ENCODE measurements around the gene CD200.

The CD200 gene

DNA sequence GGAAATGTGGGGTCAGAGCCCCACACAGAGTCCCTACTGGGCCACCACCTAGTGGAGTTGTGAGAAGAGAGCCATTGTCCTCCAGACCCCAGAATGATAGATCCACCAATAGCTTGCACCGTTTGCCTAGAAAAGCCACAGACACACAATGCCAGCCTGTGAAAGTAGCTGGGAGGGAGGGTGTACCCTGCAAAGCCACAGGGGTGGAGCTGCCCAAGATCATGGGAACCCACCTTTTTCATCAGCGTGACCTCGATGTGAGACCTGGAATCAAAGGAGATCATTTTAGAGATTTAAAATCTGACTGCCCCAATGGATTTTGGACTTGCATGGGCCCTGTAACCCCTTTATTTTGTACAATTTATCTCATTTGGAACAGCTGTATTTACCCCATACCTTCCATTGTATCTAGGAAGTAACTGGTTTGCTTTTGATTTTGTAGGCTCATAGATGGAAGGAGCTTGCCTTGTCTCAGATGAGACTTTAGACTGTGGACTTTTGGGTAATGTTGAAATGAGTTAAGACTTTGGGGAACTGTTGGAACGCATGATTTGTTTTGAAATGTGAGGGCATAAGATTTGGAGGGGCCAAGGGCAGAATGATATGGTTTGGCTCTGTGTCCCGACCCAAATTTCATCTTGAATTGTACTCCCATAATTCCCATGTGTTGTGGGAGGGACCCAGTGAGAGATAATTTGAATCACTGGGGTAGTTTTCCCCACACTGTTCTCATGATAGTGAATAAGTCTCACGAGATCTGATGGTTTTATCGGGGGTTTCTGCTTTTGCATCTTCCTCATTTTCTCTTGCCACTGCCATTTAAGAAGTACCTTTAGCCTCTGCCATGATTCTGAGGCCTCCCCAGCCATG is 49.0 kb downstream of the CD200 start:
- no peaks in the 10 kb centered on the region for H4K20me1 ChIP-seq
- no peak overlapping the region for H3K9ac ChIP-seq
- H3K4me3 ChIP-seq = no peak overlapping the region
- no peak overlapping the region for H3K27ac ChIP-seq
- H3K4me1 ChIP-seq = peaks cover 53% of the 10 kb centered on the region
- H3K36me3 ChIP-seq = no peaks in the 10 kb centered on the region
- H3K27me3 ChIP-seq = no peaks in the 10 kb centered on the region
- H3K4me2 ChIP-seq = peak overlapping the region; percentile 27; the same call in 1 of the 2 replicates
- TF ChIP-seq Cebpa-rat (IDR thresholded peaks at IDR 0.05) = no peak
- peaks cover 8% of the 10 kb centered on the region; the same call in 1 of the 2 replicates for H3K9me3 ChIP-seq

DNA sequence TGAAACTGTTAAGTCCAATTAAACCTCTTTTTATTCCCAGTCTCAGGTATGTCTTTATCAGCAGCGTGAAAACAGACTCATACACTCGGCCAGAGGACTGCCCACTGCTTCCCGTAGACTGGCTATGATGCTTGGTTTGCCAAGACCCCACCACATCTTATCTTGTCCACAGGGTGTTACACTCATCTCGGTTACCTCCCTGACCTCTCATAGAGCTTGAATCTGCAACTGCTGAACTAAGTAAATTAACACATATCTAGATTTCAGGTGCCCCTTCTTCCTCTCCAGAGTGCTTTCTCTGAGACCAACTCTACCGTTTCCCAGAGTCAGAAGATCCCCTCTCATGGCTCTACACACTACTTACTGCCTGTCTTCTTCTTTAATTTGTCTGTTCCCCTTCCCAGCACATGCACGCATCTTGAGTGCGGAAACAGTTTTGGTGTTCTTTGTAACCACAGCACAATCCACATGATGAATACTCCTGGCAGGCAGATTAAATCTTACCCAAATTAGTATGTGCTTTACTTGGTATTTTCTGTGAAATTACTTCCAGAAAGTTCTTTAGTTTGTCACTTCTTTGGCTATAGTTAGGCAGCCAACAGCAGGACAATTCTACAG is 49.7 kb downstream of the CD200 start:
- H3K27ac ChIP-seq = 0 out of 2 replicates have a peak overlapping the region, but pooled peaks have one; percentile 6
- TF ChIP-seq Cebpa-rat (IDR thresholded peaks at IDR 0.05) = no peak
- H4K20me1 ChIP-seq = no peaks in the 10 kb centered on the region
- H3K36me3 ChIP-seq = no peaks in the 10 kb centered on the region
- peak overlapping the region; percentile 27 for H3K4me2 ChIP-seq
- H3K4me1 ChIP-seq = peaks cover 46% of the 10 kb centered on the region
- H3K4me3 ChIP-seq = no peak overlapping the region
- H3K27me3 ChIP-seq = no peaks in the 10 kb centered on the region
- no peak overlapping the region for H3K9ac ChIP-seq
- peaks cover 8% of the 10 kb centered on the region; the same call in 1 of the 2 replicates for H3K9me3 ChIP-seq

DNA sequence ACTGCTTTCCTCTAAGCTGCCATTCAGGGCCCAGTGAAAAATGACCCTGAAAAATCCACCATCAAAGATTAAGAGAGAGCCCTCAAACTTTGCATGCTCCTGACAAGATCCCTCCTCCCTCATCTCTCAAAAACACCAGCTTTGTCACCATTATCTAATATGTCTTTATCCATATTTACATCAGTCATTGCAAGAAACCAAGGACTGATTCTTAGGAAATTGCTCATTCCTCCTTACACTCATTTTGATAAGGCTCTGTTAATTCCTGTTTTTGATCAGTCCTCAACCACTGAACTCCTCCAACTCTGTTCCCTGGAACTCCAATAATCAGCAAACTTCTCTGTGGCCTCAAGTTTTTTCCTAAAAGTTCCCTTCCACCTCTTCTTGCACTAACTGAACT is 51.8 kb downstream of the CD200 start:
- H3K36me3 ChIP-seq = no peaks in the 10 kb centered on the region
- H3K27me3 ChIP-seq = no peaks in the 10 kb centered on the region
- H3K4me3 ChIP-seq = no peak overlapping the region
- peaks cover 8% of the 10 kb centered on the region; the same call in 1 of the 2 replicates for H3K9me3 ChIP-seq
- no peak overlapping the region for H3K9ac ChIP-seq
- H3K4me2 ChIP-seq = no peak overlapping the region
- no peaks in the 10 kb centered on the region for H4K20me1 ChIP-seq
- no peak overlapping the region for H3K27ac ChIP-seq
- peaks cover 43% of the 10 kb centered on the region for H3K4me1 ChIP-seq
- TF ChIP-seq Cebpa-rat (IDR thresholded peaks at IDR 0.05) = no peak

DNA sequence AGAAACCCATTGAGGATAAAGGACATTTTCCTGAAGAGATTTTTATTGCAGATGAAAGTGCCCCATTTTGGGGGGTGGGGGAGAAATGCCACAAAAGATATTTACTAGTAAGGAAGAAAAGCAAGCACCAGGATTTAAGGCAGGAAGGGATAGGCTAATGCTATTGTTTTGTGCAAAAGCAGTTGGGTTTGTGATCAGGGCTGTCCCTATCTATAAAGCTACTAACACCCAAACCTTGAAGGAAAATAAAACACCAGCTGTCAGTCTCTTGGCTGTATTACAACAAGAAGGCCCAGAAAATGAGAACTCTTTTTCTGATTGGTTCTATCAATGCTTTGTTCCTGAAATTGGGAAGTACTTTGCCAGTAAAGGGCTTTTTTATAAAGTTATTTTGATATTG is 56.0 kb downstream of the CD200 start:
- H3K9ac ChIP-seq = no peak overlapping the region
- H3K27ac ChIP-seq = no peak overlapping the region
- no peak for TF ChIP-seq Cebpa-rat (IDR thresholded peaks at IDR 0.05)
- no peaks in the 10 kb centered on the region for H4K20me1 ChIP-seq
- H3K4me1 ChIP-seq = peaks cover 60% of the 10 kb centered on the region
- peaks cover 7% of the 10 kb centered on the region; the same call in 1 of the 2 replicates for H3K36me3 ChIP-seq
- no peak overlapping the region for H3K4me3 ChIP-seq
- no peaks in the 10 kb centered on the region for H3K27me3 ChIP-seq
- peaks cover 17% of the 10 kb centered on the region for H3K9me3 ChIP-seq
- H3K4me2 ChIP-seq = no peak overlapping the region

DNA sequence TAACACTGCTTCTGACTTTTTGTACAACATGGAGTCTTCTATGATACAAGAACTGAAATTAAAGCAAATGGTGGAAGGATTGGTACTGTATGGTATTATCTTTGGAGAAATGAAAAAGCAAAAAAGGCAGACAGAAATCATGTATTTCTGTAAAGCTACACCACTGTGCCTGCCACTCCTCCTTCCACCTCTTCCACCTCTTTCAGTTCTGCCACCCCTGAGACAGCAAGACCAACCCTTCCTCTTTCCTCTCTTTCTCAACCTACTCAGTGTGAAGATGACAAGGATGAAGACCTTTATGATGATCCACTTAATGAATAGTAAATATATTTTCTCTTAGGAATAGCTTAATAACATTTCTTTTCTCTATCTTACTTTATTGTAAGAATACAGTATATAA is 57.0 kb downstream of the CD200 start:
- Histone ChIP-seq H3K9ac (no peak overlapping the region), H3K9me3 (peaks cover 17% of the 10 kb centered on the region), H3K4me2 (peak overlapping the region; percentile 31), H3K27ac (no peak overlapping the region), H3K27me3 (no peaks in the 10 kb centered on the region), H3K4me1 (peaks cover 70% of the 10 kb centered on the region), H3K36me3 (peaks cover 7% of the 10 kb centered on the region; the same call in 1 of the 2 replicates), H4K20me1 (no peaks in the 10 kb centered on the region), H3K4me3 (no peak overlapping the region)
- no peak for TF ChIP-seq Cebpa-rat (IDR thresholded peaks at IDR 0.05)

DNA sequence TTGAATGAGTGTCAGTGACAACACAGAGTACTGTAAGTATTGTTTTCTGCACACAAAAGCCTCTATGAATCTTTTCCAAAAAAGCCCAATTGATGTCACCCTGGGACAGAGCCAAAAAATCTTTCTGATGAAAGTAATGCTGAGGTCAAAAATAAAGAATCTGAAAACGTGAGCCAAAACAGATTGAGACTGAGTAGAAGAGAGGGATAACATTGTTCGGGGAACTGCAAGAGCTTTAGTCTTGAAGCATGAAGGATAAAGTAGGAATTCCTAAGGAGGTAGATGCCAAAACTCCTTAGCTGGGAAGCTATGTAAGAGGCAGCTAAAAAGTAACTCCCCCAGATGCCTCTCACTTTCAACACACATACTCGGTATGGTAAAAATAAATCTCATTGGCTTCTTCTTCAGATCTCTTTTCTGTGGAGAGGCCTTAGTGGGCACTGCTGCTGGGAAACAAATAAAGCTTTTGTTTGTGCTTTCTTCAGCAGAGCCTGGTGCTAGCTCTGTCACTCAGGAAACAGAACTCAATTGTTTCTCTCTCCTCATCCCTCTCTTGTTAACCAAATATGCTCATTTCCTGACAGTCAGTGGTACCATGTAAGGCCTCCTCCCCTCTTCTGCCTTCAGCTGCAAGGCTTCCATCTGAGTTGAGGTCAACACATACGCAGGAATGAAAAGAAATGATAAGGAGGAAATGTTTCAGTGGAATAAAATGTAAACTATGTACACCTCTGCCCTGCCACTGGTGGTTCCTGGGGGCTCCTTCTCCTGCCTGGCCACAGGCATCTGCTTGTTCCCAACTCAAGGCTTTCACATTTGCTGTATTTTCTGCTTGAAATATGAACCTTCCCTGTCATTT is 58.1 kb downstream of the CD200 start:
- Histone ChIP-seq H3K36me3 (peaks cover 7% of the 10 kb centered on the region; the same call in 1 of the 2 replicates), H4K20me1 (no peaks in the 10 kb centered on the region), H3K4me1 (peaks cover 70% of the 10 kb centered on the region), H3K4me2 (peak overlapping the region; percentile 61), H3K4me3 (peak overlapping the region; percentile 19; the same call in 1 of the 2 replicates), H3K9ac (peak overlapping the region; percentile 63), H3K27ac (peak overlapping the region; percentile 83), H3K9me3 (peaks cover 17% of the 10 kb centered on the region), H3K27me3 (no peaks in the 10 kb centered on the region)
- no peak for TF ChIP-seq Cebpa-rat (IDR thresholded peaks at IDR 0.05)

DNA sequence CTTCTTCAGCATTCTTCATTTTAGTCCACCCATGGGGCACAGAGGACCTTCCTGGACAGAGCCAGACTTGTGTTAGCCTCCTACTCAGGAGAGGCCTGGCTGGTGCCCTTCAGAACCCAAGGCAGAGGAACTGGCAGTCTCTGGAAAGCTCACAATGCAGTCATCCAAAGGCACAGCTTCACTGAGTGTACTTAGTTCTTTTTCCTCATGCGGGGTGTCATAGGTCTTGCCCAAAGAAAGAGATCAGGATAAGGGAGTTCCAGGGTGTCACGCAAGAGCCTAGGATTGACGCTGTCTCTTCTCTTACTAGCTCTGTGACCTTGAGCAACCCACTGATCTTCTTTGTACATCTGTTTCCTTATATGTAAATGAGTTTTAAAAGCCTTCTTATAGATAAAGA is 58.7 kb downstream of the CD200 start:
- Histone ChIP-seq H3K4me1 (peaks cover 74% of the 10 kb centered on the region), H4K20me1 (no peaks in the 10 kb centered on the region), H3K27ac (peak overlapping the region; percentile 83)

DNA sequence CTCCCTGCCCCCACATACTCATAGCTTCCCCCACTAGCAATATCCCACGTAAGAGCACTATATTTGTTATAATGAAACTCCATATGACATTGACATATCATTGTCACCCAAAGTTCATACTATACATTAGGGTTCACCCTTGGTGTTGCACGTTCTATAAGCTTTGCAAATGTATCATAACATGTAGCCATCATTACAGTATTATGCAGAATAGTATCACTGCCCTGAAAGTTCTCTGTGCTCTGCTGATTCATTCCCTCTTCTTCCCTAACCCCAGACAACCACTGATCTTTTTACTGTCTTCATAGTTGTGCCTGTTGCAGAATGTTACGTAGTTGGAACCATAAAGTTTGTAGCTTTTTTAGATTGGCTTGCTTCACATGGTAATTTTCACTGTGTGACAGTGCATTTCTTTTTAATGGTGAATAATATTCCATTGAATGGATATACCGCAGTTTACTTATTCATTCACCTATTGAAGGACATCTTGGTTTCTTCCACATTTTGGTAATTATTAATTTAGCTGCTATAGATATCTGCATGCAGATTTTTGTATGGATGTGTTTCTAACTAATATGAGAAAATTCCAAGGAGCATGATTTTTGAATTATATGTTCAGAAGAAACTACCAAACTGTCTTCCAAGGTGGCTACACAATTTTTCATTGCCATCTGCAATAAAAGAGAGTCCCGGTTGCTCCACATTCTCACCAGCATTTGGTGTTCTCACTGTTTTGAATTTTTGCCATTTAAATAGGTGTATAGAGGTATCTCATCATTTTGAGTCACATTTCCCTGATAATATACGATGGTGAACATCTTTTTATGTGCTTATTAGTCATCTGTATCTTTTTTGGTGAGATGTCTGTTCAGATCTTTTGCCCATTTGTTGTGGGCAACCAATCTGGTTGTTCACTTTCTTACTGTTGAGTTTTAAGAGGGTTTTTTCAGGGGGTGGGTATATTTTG is 59.7 kb downstream of the CD200 start:
- H3K36me3 ChIP-seq = peaks cover 7% of the 10 kb centered on the region; the same call in 1 of the 2 replicates
- peak overlapping the region; percentile 61; the same call in 1 of the 2 replicates for H3K4me2 ChIP-seq
- peak overlapping the region; percentile 83 for H3K27ac ChIP-seq
- H3K4me3 ChIP-seq = no peak overlapping the region; the same call in 1 of the 2 replicates
- H3K27me3 ChIP-seq = no peaks in the 10 kb centered on the region
- peaks cover 84% of the 10 kb centered on the region for H3K4me1 ChIP-seq
- no peaks in the 10 kb centered on the region for H4K20me1 ChIP-seq
- H3K9me3 ChIP-seq = peaks cover 17% of the 10 kb centered on the region
- no peak for TF ChIP-seq Cebpa-rat (IDR thresholded peaks at IDR 0.05)
- H3K9ac ChIP-seq = no peak overlapping the region

More for the DNA sequence above, 58.7 kb downstream of the CD200 start:
- Histone ChIP-seq H3K27me3 (no peaks in the 10 kb centered on the region), H3K9me3 (peaks cover 17% of the 10 kb centered on the region), H3K9ac (peak overlapping the region; percentile 63), H3K4me3 (no peak overlapping the region), H3K36me3 (peaks cover 7% of the 10 kb centered on the region; the same call in 1 of the 2 replicates), H3K4me2 (peak overlapping the region; percentile 61)
- TF ChIP-seq Cebpa-rat (IDR thresholded peaks at IDR 0.05) = no peak

All from BLaER1 (cell line).